IPS-18a (cell line): ENCODE results near the gene AADACL4.
"Not testable (repeated sequence)": the region's sequence is repeated elsewhere in the genome, so short reads cannot be mapped to it uniquely, and the experiment has no call there.

Source experiments
- H3K27ac ChIP-seq: one replicate; pipeline ENCODE4 v1.5.1; 2013; ENCODE audit warnings: low read length
- H3K27me3 ChIP-seq: one replicate; pipeline ENCODE4 v1.6.1; 2013; ENCODE audit warnings: mild to moderate bottlenecking, low read length; ENCODE audit not compliant: control insufficient read depth, insufficient read depth
- H3K36me3 ChIP-seq: one replicate; pipeline ENCODE4 v1.6.1; 2013; ENCODE audit warnings: low read depth, low read length; ENCODE audit not compliant: control insufficient read depth
- H3K4me1 ChIP-seq: one replicate; pipeline ENCODE4 v1.6.1; 2013; ENCODE audit warnings: low read depth, low read length; ENCODE audit not compliant: control insufficient read depth
- H3K4me3 ChIP-seq: one replicate; pipeline ENCODE4 v1.5.1; 2013; ENCODE audit warnings: low read length
- H3K9ac ChIP-seq: one replicate; pipeline ENCODE4 v1.6.1; 2013; ENCODE audit warnings: mild to moderate bottlenecking, low read length, moderate library complexity
- H3K9me3 ChIP-seq: one replicate; pipeline ENCODE4 v1.6.1; 2013; ENCODE audit warnings: low read depth, low read length; ENCODE audit not compliant: control insufficient read depth

The AADACL4 gene

DNA sequence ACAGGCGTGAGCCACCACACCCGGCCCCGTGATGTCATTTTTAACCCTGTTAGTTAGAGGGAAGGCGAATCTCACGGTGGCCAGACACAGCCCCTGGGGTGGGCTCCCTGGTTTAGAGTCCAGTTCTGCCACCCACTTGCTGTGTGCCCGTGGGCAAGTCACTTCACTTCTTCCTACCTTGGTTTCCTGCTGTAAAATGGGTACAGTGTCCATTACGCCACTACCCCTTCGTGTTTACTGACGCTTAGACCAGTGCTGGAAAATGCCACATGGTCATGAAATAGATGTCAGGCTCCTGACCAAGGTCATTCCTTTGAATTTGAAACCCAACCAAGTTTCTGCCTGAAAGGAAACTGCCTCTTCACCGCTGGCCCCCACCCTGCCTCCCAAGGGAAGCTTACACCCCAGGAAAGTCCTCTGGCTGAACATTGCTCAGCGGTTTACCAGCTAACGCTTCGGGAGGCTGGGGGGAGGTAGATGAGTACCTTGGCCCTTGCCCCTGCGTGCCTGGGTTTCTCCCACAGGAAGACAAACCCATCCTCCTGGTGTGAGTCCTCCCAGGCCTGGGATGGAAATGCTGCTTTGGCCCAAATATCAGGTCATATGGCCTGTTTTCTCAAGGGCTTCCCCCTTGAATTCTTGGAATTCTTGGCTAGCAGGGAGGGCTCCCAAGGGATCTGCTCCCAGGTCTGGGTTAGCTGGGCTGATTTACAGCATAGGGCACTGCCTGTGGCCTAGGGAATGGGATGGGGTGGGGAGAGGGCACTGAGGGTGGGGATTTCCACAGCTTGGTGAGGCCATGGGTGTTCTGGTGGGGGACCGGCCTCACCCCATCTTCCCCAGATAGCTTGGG, 7.6 kb upstream of the AADACL4 start:
- Histone ChIP-seq H3K4me1 (peaks cover 19% of the 10 kb centered on the region), H3K27me3 (no peaks in the 10 kb centered on the region), H3K27ac (no peak overlapping the region), H3K9ac (no peak overlapping the region), H3K4me3 (no peak overlapping the region), H3K9me3 (peaks cover 16% of the 10 kb centered on the region), H3K36me3 (no peaks in the 10 kb centered on the region)

DNA sequence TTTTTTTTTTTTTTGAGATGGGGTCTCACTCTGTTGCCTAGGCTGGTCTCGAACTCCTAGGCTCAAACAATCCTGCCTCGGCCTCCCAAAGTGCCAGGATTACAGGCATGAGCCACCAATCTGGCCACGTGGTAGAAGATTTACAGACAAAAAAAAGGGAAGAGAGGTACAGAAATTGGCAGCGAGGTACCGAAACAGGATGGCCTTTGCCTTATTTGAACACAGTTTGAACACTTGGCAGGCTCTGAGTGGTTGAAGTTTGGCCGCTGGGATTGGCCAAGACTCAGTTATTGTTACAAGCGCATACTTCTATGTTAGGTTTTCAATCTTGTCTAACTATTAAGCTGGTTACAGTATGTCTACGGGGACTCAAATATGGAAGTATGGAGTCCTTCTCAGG, 6.2 kb upstream of the AADACL4 start:
- Histone ChIP-seq H3K4me3 (no peak overlapping the region), H3K9ac (no peak overlapping the region), H3K9me3 (peaks cover 19% of the 10 kb centered on the region), H3K27ac (no peak overlapping the region), H3K4me1 (peaks cover 12% of the 10 kb centered on the region), H3K27me3 (no peaks in the 10 kb centered on the region), H3K36me3 (no peaks in the 10 kb centered on the region)

DNA sequence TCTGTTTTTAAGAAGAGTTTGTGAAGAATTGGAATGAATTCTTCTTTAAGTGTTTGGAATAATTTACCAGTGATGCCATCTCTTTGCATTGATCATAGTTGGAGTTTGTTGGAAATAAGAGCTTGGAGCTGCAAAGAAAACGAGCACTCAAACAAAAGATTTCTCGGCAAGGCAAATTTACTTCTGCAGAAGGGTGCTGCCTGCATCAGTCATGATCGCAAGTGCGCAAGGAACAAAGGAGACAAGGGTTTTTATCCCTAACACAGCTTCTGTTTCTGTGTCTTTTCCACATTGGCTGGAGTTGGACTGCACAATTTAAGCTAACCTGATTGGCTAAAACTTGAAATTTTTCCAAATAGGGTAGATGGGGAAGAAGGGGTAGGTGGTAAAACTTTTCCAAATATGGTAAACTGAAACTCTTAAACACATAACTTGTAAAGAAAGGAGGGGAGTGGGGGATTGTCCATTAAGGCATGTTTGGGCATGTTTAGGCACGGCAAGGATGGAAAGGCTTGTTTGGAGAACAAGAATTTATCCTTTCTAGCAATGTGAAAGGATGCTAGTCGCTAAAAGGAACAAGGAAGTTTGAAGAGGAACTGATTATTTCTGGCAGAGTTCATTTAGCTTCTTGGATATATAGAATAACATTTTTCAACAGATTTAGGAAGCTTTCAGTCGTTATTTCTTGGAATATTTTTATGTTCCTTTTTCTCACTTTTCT, 3.5 kb upstream of the AADACL4 start:
- H3K27me3 ChIP-seq = no peaks in the 10 kb centered on the region
- H3K36me3 ChIP-seq = no peaks in the 10 kb centered on the region
- H3K27ac ChIP-seq = no peak overlapping the region
- peaks cover 19% of the 10 kb centered on the region for H3K9me3 ChIP-seq
- H3K9ac ChIP-seq = no peak overlapping the region
- H3K4me3 ChIP-seq = no peak overlapping the region
- H3K4me1 ChIP-seq = peaks cover 12% of the 10 kb centered on the region

DNA sequence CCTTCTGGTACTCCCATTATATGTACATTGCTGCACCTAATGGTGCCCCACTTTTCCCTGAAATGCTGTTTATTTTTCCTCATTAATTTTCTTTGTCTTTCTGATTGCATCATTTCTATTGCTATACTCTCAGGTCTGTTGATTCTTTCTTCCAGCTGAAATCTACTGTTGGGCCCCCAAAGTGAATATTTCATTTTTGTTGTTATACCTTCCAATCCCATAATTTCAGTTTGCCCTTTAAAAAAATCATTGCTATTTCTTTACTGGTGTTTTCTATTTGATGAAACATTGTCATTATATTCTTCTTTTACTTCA, 3.0 kb upstream of the AADACL4 start:
- Histone ChIP-seq H3K36me3 (no peaks in the 10 kb centered on the region), H3K27me3 (no peaks in the 10 kb centered on the region), H3K4me3 (no peak overlapping the region), H3K9ac (no peak overlapping the region), H3K9me3 (peaks cover 19% of the 10 kb centered on the region), H3K27ac (no peak overlapping the region), H3K4me1 (peaks cover 12% of the 10 kb centered on the region)

DNA sequence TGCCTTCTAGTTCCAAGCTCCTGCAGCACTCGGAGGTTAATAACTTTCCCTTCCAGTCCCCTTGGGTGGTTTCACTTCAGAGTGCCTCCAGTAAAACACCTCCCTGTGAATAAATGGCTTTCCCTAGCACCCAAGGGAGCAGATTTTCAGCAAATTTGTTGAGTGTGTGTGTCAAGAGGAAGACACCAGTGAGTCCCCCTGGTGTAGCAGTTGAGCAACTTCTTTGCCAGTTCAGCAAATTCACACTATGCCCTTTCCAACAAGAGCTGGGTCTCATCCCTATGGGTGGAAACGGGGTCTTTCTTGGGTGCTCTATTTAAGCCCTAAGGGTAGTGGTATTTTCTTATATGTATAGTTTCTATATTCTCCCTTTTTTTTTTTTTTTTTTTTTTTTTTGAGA, 806 bp upstream of the AADACL4 start:
- Histone ChIP-seq H3K9me3 (peaks cover 19% of the 10 kb centered on the region), H3K4me3 (no peak overlapping the region), H3K27me3 (no peaks in the 10 kb centered on the region), H3K36me3 (no peaks in the 10 kb centered on the region), H3K4me1 (no peaks in the 10 kb centered on the region), H3K9ac (no peak overlapping the region), H3K27ac (no peak overlapping the region)

DNA sequence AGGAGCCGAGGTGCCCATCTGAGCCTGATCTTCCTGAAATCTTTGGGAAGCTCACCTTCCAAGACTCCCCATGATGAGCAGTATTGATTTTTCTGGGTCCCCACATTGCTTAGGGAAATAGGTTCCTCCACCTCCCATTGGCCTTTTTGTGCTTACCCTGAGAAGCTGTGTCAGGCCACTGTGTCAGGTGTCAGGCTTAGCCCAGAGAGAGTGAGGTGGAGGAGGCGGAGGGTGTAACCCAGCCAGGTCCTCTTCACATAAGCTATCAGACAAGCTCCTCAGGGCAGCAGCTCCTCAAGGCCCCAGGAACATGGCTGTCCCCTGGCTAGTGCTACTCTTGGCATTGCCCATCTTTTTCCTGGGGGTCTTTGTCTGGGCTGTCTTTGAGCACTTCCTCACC, 352 bp downstream of the AADACL4 start:
- no peak overlapping the region for H3K9ac ChIP-seq
- H3K27ac ChIP-seq = no peak overlapping the region
- H3K4me1 ChIP-seq = no peaks in the 10 kb centered on the region
- H3K9me3 ChIP-seq = peaks cover 19% of the 10 kb centered on the region
- H3K4me3 ChIP-seq = no peak overlapping the region
- no peaks in the 10 kb centered on the region for H3K36me3 ChIP-seq
- no peaks in the 10 kb centered on the region for H3K27me3 ChIP-seq

DNA sequence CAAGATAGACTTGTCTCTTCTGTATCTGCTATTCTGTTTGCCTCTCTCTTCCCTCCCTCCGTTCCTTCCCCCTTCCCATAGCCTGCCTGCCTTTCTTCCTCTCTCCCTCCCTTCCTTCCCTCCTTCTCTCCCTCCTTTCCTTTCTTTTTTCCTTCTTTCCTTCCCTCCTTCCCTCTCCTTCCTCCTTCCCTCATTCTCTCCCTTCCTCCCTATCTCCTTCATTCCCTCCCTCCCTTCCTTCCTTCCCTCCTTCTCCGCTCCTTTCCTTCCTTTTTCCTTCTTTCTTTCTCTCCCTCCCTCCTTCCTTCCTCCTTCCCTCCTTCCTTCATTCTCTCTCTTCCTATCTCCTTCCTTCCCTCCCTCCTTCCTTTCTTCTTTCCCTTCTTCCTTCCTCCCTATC, 944 bp downstream of the AADACL4 start:
- no peak overlapping the region for H3K4me3 ChIP-seq
- peaks cover 15% of the 10 kb centered on the region for H3K9me3 ChIP-seq
- H3K27me3 ChIP-seq = no peaks in the 10 kb centered on the region

DNA sequence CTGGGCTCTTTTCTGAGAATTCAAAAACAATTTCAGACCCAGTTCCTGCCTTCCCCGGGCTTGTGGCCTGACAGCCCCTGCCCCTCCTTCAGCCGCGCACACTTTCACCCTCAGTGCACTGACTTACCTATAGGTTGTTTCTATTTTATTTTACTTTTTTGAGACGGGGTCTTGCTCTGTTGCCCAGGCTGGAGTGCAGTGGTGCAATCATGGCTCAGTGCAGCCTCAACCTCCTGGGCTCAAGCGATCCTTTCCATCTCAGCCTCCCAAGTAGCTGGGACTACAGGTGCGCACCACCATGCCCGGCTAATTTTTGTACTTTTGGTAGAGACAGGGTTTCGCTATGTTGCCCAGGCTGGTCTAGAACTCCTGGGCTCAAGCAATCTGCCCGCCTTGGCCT, 1.5 kb downstream of the AADACL4 start:
- not testable (repeated sequence) for H3K9ac ChIP-seq, H3K4me1 ChIP-seq, H3K27ac ChIP-seq, H3K9me3 ChIP-seq, H3K27me3 ChIP-seq, H3K4me3 ChIP-seq, H3K36me3 ChIP-seq

More for the DNA sequence above, 944 bp downstream of the AADACL4 start:
- H3K36me3 ChIP-seq = no peaks in the 10 kb centered on the region
- no peak overlapping the region for H3K27ac ChIP-seq
- no peaks in the 10 kb centered on the region for H3K4me1 ChIP-seq
- no peak overlapping the region for H3K9ac ChIP-seq

DNA sequence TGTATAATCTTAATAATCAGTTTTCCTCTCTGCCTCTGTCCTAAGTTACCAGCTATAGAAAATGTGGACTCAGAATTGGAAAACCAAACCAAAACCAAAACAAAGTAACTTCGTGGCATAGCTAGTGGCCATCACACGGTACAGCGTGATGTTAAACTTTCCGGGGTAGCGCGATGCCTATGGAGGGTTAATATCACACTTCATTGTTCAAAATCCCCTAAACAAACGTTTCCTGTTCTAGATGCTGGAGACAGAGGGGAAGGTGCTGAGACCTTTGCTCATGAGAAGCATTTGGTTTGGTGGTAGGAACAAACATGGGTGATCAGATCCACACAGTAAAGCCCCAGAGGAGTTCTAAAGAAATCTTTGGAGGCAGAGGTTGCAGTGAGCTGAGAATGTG, 4.9 kb downstream of the AADACL4 start:
- no peaks in the 10 kb centered on the region for H3K4me1 ChIP-seq

DNA sequence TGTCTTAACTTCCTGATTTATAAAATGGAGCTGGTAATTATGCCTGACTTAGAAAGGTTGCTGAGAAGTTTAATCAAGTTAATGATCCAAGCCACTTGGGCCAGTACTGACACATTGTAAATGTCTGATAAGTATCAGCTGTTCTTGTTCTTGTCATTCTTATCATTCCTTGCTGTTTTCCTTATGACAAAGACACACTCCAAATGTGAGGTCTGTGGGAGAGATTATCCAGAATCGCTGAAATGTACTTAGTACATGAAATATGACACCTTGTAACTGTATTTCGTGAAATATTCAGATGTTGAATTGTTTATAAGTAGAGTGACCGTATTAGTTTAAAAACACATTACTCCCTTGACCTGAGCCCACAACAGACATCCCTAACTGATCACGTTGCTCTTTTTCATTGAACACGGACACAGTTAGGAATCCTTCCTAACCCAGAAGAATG, 6.1 kb downstream of the AADACL4 start:
- Histone ChIP-seq H3K9ac (no peak overlapping the region), H3K27me3 (no peaks in the 10 kb centered on the region), H3K36me3 (no peaks in the 10 kb centered on the region), H3K4me1 (no peaks in the 10 kb centered on the region), H3K27ac (no peak overlapping the region), H3K9me3 (no peaks in the 10 kb centered on the region), H3K4me3 (no peak overlapping the region)

More for the DNA sequence above, 4.9 kb downstream of the AADACL4 start:
- no peak overlapping the region for H3K4me3 ChIP-seq
- H3K36me3 ChIP-seq = no peaks in the 10 kb centered on the region
- H3K9ac ChIP-seq = no peak overlapping the region
- no peaks in the 10 kb centered on the region for H3K9me3 ChIP-seq
- no peak overlapping the region for H3K27ac ChIP-seq
- no peaks in the 10 kb centered on the region for H3K27me3 ChIP-seq

DNA sequence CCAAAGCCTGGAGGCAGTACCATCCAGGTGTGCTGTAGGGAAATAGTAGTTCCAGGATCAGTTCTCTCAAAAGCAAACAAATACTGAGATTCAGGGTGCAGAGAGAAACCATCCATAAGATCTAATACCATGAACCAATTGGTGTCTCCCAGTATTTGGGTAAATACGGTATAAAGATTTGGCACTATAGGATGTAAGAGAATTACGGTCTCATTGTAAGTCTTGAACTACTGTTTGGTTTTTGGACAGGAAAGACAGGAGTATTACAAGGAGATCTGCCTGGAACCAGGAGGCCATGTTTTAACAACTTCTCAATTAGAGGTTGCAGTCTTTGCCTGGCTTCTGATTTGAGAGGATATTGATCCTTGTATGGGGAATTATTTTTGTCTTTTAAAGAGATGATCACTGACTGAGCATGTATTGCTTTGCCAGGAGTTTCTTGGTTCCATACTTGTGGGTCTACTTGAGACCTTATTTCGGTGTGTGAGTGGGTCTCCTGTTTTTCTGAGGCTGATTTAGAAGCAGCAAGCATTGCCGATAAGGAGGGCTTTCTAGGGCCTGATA, 10.2 kb downstream of the AADACL4 start:
- no peaks in the 10 kb centered on the region for H3K27me3 ChIP-seq
- no peak overlapping the region for H3K9ac ChIP-seq
- no peak overlapping the region for H3K27ac ChIP-seq
- H3K4me3 ChIP-seq = no peak overlapping the region
- no peaks in the 10 kb centered on the region for H3K36me3 ChIP-seq
- H3K9me3 ChIP-seq = no peaks in the 10 kb centered on the region
- no peaks in the 10 kb centered on the region for H3K4me1 ChIP-seq
